Ovary (tissue), 3 donors: ENCODE measurements around the gene ADCYAP1R1.

Experiments
- CTCF ChIP-seq, 3 donors: fragments of 450-650 bp in 2 of 3; fragments of 200-600 bp in 1 of 3; IDR thresholded peaks; one replicate each; pipeline versions ENCODE4 v1.5.1 to v1.8.0; 2016 to 2022; ENCODE audit warnings: antibody characterized with exemption in 3 of 3, mild to moderate bottlenecking in 1 of 3
- EP300 ChIP-seq: sonication (generic); formaldehyde crosslinking; IDR thresholded peaks from one replicate; pipeline ENCODE4 v1.6.1; 2017; ENCODE audit warnings: antibody characterized with exemption
- POLR2A ChIP-seq: fragments of 450-650 bp; IDR thresholded peaks from one replicate; pipeline ENCODE4 v1.6.1; 2017; ENCODE audit warnings: antibody characterized with exemption, mild to moderate bottlenecking, moderate library complexity
- donor health status: DM: no; HTN: no; CAD: no.

GRCh38 chr7:31054608-31055278 lies 2.6 kb downstream of the ADCYAP1R1 start:
- TF ChIP-seq EP300, result no peak
- TF ChIP-seq CTCF (IDR thresholded peaks at IDR 0.05), result no peak
- no peak for TF ChIP-seq POLR2A
